ENCODE results near the gene CHST6. TPM values are rescaled to one million over a fixed set of nuclear protein-coding genes. Genes with fewer than 3 reads are reported as not detected.
"Not testable (repeated sequence)": the region's sequence is repeated elsewhere in the genome, so short reads cannot be mapped to it uniquely, and the experiment has no call there.

The CHST6 gene
- polyA plus RNA-seq (2013, experiment 1 of 2) = 7.2 TPM
- 6.5 TPM for polyA plus RNA-seq (2013, experiment 2 of 2)

DNA sequence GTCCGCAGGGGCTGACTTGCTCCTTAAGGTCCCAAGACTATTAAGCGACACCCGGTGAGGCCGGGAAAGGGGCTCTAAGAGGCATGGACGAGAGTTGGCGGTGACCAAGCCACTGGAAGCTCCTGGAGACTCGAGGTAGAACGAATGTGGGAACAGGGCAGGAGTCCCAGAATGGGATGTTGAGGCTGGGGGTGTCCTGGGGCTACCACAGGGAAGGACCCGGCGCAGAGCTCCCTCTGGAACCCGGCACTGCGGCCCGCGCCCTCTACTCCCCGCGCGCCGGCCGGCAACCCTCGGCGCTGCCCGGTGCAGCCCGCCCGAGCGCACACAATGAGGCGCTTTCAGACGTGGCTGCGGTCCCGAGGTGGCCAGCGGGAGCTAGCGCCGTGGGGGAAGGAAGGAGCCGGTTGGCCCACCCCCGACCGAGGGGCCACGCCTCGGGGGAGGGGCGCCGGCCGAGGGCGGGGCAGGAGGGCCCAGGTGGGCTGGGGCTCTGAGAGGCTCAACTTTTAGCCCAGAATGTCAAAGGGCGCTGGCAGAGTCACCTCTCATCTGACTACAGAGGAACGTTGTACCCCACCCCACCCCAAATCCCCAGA lies at the start of gene CHST6:
CHST6 (minus strand) TSS at position 366 of the 599 bp plus-strand sequence. CDS start 15,613 bp downstream, outside the sequence.
- Histone ChIP-seq H2AK5ac (ENCODE audit: low read length) (no peak within 1 kb of the TSS), H2BK15ac (replicated peaks; ENCODE audit: low read depth) (no peak within 1 kb of the TSS), H3K4me2 (ENCODE audit: low read length) (peak within 1 kb of the TSS; percentile 67), H3K18ac (ENCODE audit: low read length) (peak within 1 kb of the TSS; percentile 7), H3K27me3 (ENCODE audit: insufficient read depth, low read length, poor library complexity) (no peaks in the 10 kb centered on the region), H3K9ac (ENCODE audit: low read length) (peak within 1 kb of the TSS; percentile 87), H4K5ac (ENCODE audit: low read length) (no peak within 1 kb of the TSS), H3K27ac (ENCODE audit: low read depth, low read length) (no peak within 1 kb of the TSS), H3K79me2 (ENCODE audit: control insufficient read depth, insufficient read depth, low read length) (no peaks in the 10 kb centered on the region), H3K4ac (ENCODE audit: low read depth, low read length) (no peak within 1 kb of the TSS), H3K79me1 (ENCODE audit: low read length) (no peaks in the 10 kb centered on the region), H3K36me3 (ENCODE audit: control insufficient read depth, insufficient read depth, low read length) (no peaks in the 10 kb centered on the region), H3K56ac (ENCODE audit: low read length) (peak within 1 kb of the TSS; percentile 94), H4K8ac (ENCODE audit: low read depth, low read length) (no peak within 1 kb of the TSS), H2BK120ac (ENCODE audit: low read depth, low read length) (no peak within 1 kb of the TSS), H2BK5ac (ENCODE audit: low read length) (peak within 1 kb of the TSS; percentile 30), H3K4me1 (ENCODE audit: control insufficient read depth, low read depth, low read length) (peaks cover 2% of the 10 kb centered on the region), H3K4me3 (ENCODE audit: low read length) (peak within 1 kb of the TSS; percentile 74), H3K23ac (ENCODE audit: low read length) (no peak within 1 kb of the TSS)
- DNase-seq = peak; percentile 82
- WGBS (ENCODE audit: extremely low coverage, insufficient coverage, low lambda C conversion rate) = no CpG with 5 or more reads among the region's 43 CpGs

DNA sequence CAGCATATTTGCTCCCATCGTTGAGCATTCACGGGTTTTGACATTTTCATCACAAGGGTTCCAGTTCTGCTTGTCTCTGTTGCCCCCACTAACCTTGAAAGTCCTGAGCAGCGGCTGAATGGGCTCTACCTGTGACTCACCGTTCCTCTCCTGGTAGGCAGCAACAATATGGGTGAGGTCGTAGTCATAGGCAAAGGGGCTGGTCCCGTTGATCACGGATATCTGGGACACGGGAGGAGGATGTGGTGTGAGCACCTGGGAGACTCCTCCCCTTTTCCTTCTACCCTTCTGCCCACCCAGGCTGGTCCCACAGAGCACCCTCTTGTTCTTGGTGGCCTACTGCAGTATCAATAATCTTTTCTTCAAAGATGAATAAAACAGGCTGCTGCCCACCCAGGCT lies 47.2 kb upstream of the CHST6 start:
- not testable (repeated sequence) for H3K27ac ChIP-seq (ENCODE audit: low read depth, low read length); H2AK5ac ChIP-seq (ENCODE audit: low read length); H3K4me1 ChIP-seq (ENCODE audit: control insufficient read depth, low read depth, low read length); H3K9ac ChIP-seq (ENCODE audit: low read length); H3K18ac ChIP-seq (ENCODE audit: low read length); H3K4me2 ChIP-seq (ENCODE audit: low read length); H3K4ac ChIP-seq (ENCODE audit: low read depth, low read length); H3K4me3 ChIP-seq (ENCODE audit: low read length); H3K56ac ChIP-seq (ENCODE audit: low read length); H2BK15ac ChIP-seq (replicated peaks; ENCODE audit: low read depth); H2BK5ac ChIP-seq (ENCODE audit: low read length); DNase-seq; H3K23ac ChIP-seq (ENCODE audit: low read length); H4K5ac ChIP-seq (ENCODE audit: low read length); H3K27me3 ChIP-seq (ENCODE audit: insufficient read depth, low read length, poor library complexity); H3K36me3 ChIP-seq (ENCODE audit: control insufficient read depth, insufficient read depth, low read length); H4K8ac ChIP-seq (ENCODE audit: low read depth, low read length); H3K79me2 ChIP-seq (ENCODE audit: control insufficient read depth, insufficient read depth, low read length); H2BK120ac ChIP-seq (ENCODE audit: low read depth, low read length); H3K79me1 ChIP-seq (ENCODE audit: low read length)
- no CpG with 5 or more reads among the region's 8 CpGs for WGBS (ENCODE audit: extremely low coverage, insufficient coverage, low lambda C conversion rate)

DNA sequence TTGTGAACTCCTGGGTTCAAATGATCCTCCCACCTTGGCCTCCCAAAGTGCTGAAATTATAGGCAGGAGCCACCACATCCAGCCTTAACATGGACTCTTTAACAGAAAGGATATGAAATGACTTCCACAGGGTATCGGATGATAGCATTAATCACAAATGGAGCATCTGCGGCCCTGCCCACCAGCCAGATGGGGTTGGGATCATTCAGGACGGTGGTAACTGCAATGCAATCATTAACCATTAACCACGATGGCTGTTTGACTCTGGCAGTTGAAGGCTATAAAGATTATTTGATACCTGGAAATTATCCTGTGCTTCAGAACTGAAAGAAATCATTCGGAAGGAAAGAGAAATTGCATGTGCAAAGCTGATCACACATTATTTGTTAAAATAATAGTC lies 46.0 kb upstream of the CHST6 start:
- Histone ChIP-seq H2BK15ac (replicated peaks; ENCODE audit: low read depth) (no peak overlapping the region), H3K9ac (ENCODE audit: low read length) (no peak overlapping the region), H3K4me3 (ENCODE audit: low read length) (no peak overlapping the region), H3K18ac (ENCODE audit: low read length) (no peak overlapping the region), H3K36me3 (ENCODE audit: control insufficient read depth, insufficient read depth, low read length) (no peaks in the 10 kb centered on the region), H2BK5ac (ENCODE audit: low read length) (no peak overlapping the region), H3K79me1 (ENCODE audit: low read length) (no peaks in the 10 kb centered on the region), H3K79me2 (ENCODE audit: control insufficient read depth, insufficient read depth, low read length) (no peaks in the 10 kb centered on the region), H3K27me3 (ENCODE audit: insufficient read depth, low read length, poor library complexity) (no peaks in the 10 kb centered on the region), H3K4ac (ENCODE audit: low read depth, low read length) (no peak overlapping the region), H4K5ac (ENCODE audit: low read length) (no peak overlapping the region), H3K56ac (ENCODE audit: low read length) (no peak overlapping the region), H3K23ac (ENCODE audit: low read length) (no peak overlapping the region), H2BK120ac (ENCODE audit: low read depth, low read length) (no peak overlapping the region), H4K8ac (ENCODE audit: low read depth, low read length) (no peak overlapping the region), H3K4me2 (ENCODE audit: low read length) (no peak overlapping the region), H3K27ac (ENCODE audit: low read depth, low read length) (no peak overlapping the region), H3K4me1 (ENCODE audit: control insufficient read depth, low read depth, low read length) (no peaks in the 10 kb centered on the region), H2AK5ac (ENCODE audit: low read length) (no peak overlapping the region)
- DNase-seq = no peak
- no CpG with 5 or more reads among the region's 5 CpGs for WGBS (ENCODE audit: extremely low coverage, insufficient coverage, low lambda C conversion rate)

- H3K23ac ChIP-seq (ENCODE audit: low read length); H3K27ac ChIP-seq (ENCODE audit: low read depth, low read length); DNase-seq; H3K56ac ChIP-seq (ENCODE audit: low read length); H2BK15ac ChIP-seq (replicated peaks; ENCODE audit: low read depth); H3K9ac ChIP-seq (ENCODE audit: low read length); H3K18ac ChIP-seq (ENCODE audit: low read length); H3K4me1 ChIP-seq (ENCODE audit: control insufficient read depth, low read depth, low read length); H2BK5ac ChIP-seq (ENCODE audit: low read length); H4K5ac ChIP-seq (ENCODE audit: low read length); H3K4me3 ChIP-seq (ENCODE audit: low read length); H3K27me3 ChIP-seq (ENCODE audit: insufficient read depth, low read length, poor library complexity); H3K79me1 ChIP-seq (ENCODE audit: low read length); H2AK5ac ChIP-seq (ENCODE audit: low read length); H4K8ac ChIP-seq (ENCODE audit: low read depth, low read length); H3K36me3 ChIP-seq (ENCODE audit: control insufficient read depth, insufficient read depth, low read length); H3K4ac ChIP-seq (ENCODE audit: low read depth, low read length); H3K4me2 ChIP-seq (ENCODE audit: low read length); H2BK120ac ChIP-seq (ENCODE audit: low read depth, low read length); H3K79me2 ChIP-seq (ENCODE audit: control insufficient read depth, insufficient read depth, low read length): not testable (repeated sequence)
- WGBS (ENCODE audit: extremely low coverage, insufficient coverage, low lambda C conversion rate) = no CpG with 5 or more reads among the region's 10 CpGs
Measured at GRCh38 chr16:75538882-75539565, 43.8 kb upstream of the CHST6 start.

GRCh38 chr16:75537776-75538175 lies 42.5 kb upstream of the CHST6 start:
- Histone ChIP-seq H2AK5ac (ENCODE audit: low read length) (no peak overlapping the region), H3K23ac (ENCODE audit: low read length) (no peak overlapping the region), H3K79me2 (ENCODE audit: control insufficient read depth, insufficient read depth, low read length) (no peaks in the 10 kb centered on the region), H3K36me3 (ENCODE audit: control insufficient read depth, insufficient read depth, low read length) (no peaks in the 10 kb centered on the region), H3K4me3 (ENCODE audit: low read length) (no peak overlapping the region), H3K18ac (ENCODE audit: low read length) (no peak overlapping the region), H3K4me1 (ENCODE audit: control insufficient read depth, low read depth, low read length) (no peaks in the 10 kb centered on the region), H4K8ac (ENCODE audit: low read depth, low read length) (no peak overlapping the region), H3K27ac (ENCODE audit: low read depth, low read length) (no peak overlapping the region), H3K4me2 (ENCODE audit: low read length) (no peak overlapping the region), H2BK15ac (replicated peaks; ENCODE audit: low read depth) (no peak overlapping the region), H3K56ac (ENCODE audit: low read length) (no peak overlapping the region), H3K4ac (ENCODE audit: low read depth, low read length) (no peak overlapping the region), H2BK120ac (ENCODE audit: low read depth, low read length) (no peak overlapping the region), H2BK5ac (ENCODE audit: low read length) (no peak overlapping the region), H4K5ac (ENCODE audit: low read length) (no peak overlapping the region), H3K27me3 (ENCODE audit: insufficient read depth, low read length, poor library complexity) (no peaks in the 10 kb centered on the region), H3K9ac (ENCODE audit: low read length) (no peak overlapping the region), H3K79me1 (ENCODE audit: low read length) (no peaks in the 10 kb centered on the region)
- DNase-seq = no peak
- WGBS (ENCODE audit: extremely low coverage, insufficient coverage, low lambda C conversion rate) = no CpG with 5 or more reads among the region's 4 CpGs

Data from mesendoderm (in vitro differentiated cells).